ENCODE measurements around the gene CTBP1. TPM values are rescaled to one million over a fixed set of nuclear protein-coding genes. Genes with fewer than 3 reads are reported as not detected.

CTBP1 gene
- total and polyA plus RNA-seq, 2 of the 8 experiments (the other 6 are each of a cell fraction or from before 2014, with no cell fraction given) = 128 to 185 TPM

- Histone ChIP-seq H4K20me1 (replicated peaks in 1 of 2; ENCODE audit: control insufficient read depth in 1 of 2, insufficient read depth in 2 of 2, low read length in 2 of 2) (peaks cover 10 to 29% of the 10 kb centered on the region in 2 experiments), H4K8ac (ENCODE audit: extremely low read depth, insufficient read depth, low read length) (peak overlapping the region; percentile 68; the same call in 1 of the 2 replicates), H2BK12ac (ENCODE audit: low read depth, low read length) (no peak overlapping the region), H2AK5ac (ENCODE audit: low read depth, low read length) (no peak overlapping the region), H3K9me3 (ENCODE audit: insufficient read depth in 2 of 2, low read depth in 1 of 2, low read length in 1 of 2) (no peaks in the 10 kb centered on the region), H2BK20ac (ENCODE audit: low read length) (no peak overlapping the region), H3K27ac (ENCODE audit: low read depth, low read length) (peak overlapping the region; percentile 1; the same call in 1 of the 2 replicates), H3K27me3 (replicated peaks in 1 of 4; ENCODE audit: control insufficient read depth in 3 of 4, extremely low read depth in 1 of 4, insufficient read depth in 3 of 4, low read length in 3 of 4) (no peaks in the 10 kb centered on the region), H3K4ac (replicated peaks; ENCODE audit: insufficient read length, low read depth, low read length) (no peak overlapping the region), H3K4me3 (ENCODE audit: extremely low read depth in 1 of 4, insufficient read depth in 2 of 4, low read depth in 3 of 4, low read length in 4 of 4) (no peak overlapping the region), H2AFZ (ENCODE audit: low read length) (no peak overlapping the region), H3K56ac (replicated peaks; ENCODE audit: insufficient read length, low read depth, low read length) (no peak overlapping the region), H4K5ac (ENCODE audit: insufficient read length, low read depth, low read length) (no peak overlapping the region), H3K4me2 (ENCODE audit: insufficient read depth in 1 of 2, low read depth in 2 of 2, low read length in 2 of 2) (no peak overlapping the region), H2BK120ac (replicated peaks; ENCODE audit: low read depth, low read length) (no peak overlapping the region), H3K36me3 (ENCODE audit: control insufficient read depth in 2 of 4, insufficient read depth in 4 of 4, low read length in 3 of 4) (peaks cover 14 to 66% (median 32%) of the 10 kb centered on the region in 4 experiments; a peak in 7 of 8 replicates), H3K14ac (ENCODE audit: insufficient read length) (no peak overlapping the region), H3K23ac (ENCODE audit: insufficient read length) (no peak overlapping the region), H3K79me2 (ENCODE audit: control insufficient read depth in 1 of 2, insufficient read depth in 2 of 2, low read length in 2 of 2) (no peaks in the 10 kb centered on the region; a peak in 1 of 4 replicates), H3K79me1 (ENCODE audit: low read depth, low read length) (peaks cover 11% of the 10 kb centered on the region), H3K9ac (replicated peaks in 1 of 4; ENCODE audit: extremely low read depth in 1 of 4, low read depth in 3 of 4, low read length in 3 of 4) (no peak overlapping the region), H4K91ac (replicated peaks; ENCODE audit: insufficient read length, low read length) (no peak overlapping the region), H3K23me2 (ENCODE audit: low read depth, low read length) (no peaks in the 10 kb centered on the region), H2BK15ac (ENCODE audit: low read length) (no peak overlapping the region), H3K18ac (ENCODE audit: extremely low read depth, low read length) (no peak overlapping the region), H2BK5ac (ENCODE audit: low read depth, low read length) (no peak overlapping the region; the same call in 1 of the 2 replicates), H3K4me1 (replicated peaks in 1 of 4; ENCODE audit: control insufficient read depth in 3 of 4, insufficient read depth in 4 of 4, low read length in 3 of 4) (no peaks in the 10 kb centered on the region)
- ChIA-PET POLR2A (ENCODE audit: partially characterized antibody) (no interaction called here), CTCF (ENCODE audit: partially characterized antibody) (interaction anchor here (0.5 kb wide), 1 partner anchor 1000 kb away, joined by 3 read pairs; no protein-coding TSS in a partner anchor)
- no peak for FAIRE-seq
- no peak for DNase-seq (ENCODE audit: low read depth in 1 of 2, low spot score in 2 of 2)
- WGBS, 2 experiments (ENCODE audit: extremely low coverage in 1 of 2, insufficient coverage in 1 of 2, insufficient read length in 1 of 2, insufficient replicate concordance in 2 of 2, low coverage in 1 of 2, low lambda C conversion rate in 2 of 2, missing lambda C conversion rate in 1 of 2) = 84% methylated on average over 27 of the region's 27 CpGs; no CpG with 5 or more reads in 1 of the 2 experiments
- TF ChIP-seq CTCF (IDR thresholded peaks at IDR 0.05; ENCODE audit: control extremely low read depth in 1 of 3, insufficient read depth in 1 of 3, low read depth in 1 of 3, low read length in 3 of 3) (no peak), CBX8 (IDR thresholded peaks at IDR 0.05; ENCODE audit: borderline replicate concordance, low read depth, low read length) (no peak), JUND (IDR thresholded peaks at IDR 0.05; ENCODE audit: low read length) (no peak), PHF8 (conservative IDR thresholded peaks at IDR 0.05; ENCODE audit: low read depth, low read length) (no peak), TAF1 (IDR thresholded peaks at IDR 0.05; ENCODE audit: low read depth, low read length) (no peak), POLR2AphosphoS5 (IDR thresholded peaks at IDR 0.05; ENCODE audit: low read depth, low read length) (no peak), SAP30 (IDR thresholded peaks at IDR 0.05; ENCODE audit: insufficient read depth, insufficient replicate concordance, low read length) (no peak), SRF (IDR thresholded peaks at IDR 0.05; ENCODE audit: low read depth, low read length) (no peak), CHD2 (IDR thresholded peaks at IDR 0.05; ENCODE audit: low read length) (no peak), TEAD4 (IDR thresholded peaks at IDR 0.05; ENCODE audit: low read depth, low read length) (no peak), TCF12 (IDR thresholded peaks at IDR 0.05; ENCODE audit: low read depth, low read length) (no peak)
Measured at GRCh38 chr4:1229117-1229849, 19.6 kb downstream of the CTBP1 start.
